H9 (cell line): ENCODE results near the gene FHIT. TPM values are rescaled to one million over a fixed set of nuclear protein-coding genes. Genes with fewer than 3 reads are reported as not detected.

ENCODE experiments used
- DNase-seq: peaks from one replicate; pipeline ENCODE4 v3.0.0-alpha.2; 2017
- H2AFZ ChIP-seq: one replicate; pipeline ENCODE4 v1.6.1; 2013; ENCODE audit warnings: mild to moderate bottlenecking, low read length, control low read depth, moderate library complexity
- H2AK5ac ChIP-seq: 2 replicates; pipeline ENCODE4 v1.6.1; 2013; ENCODE audit warnings: low read length, control low read depth, mixed read lengths; ENCODE audit not compliant: insufficient read length
- H2BK120ac ChIP-seq: one replicate; pipeline ENCODE4 v1.6.1; 2013; ENCODE audit warnings: low read depth, mild to moderate bottlenecking, low read length, control low read depth, inconsistent platforms; ENCODE audit not compliant: poor library complexity, severe bottlenecking
- H2BK12ac ChIP-seq: 2 replicates; pipeline ENCODE4 v1.6.1; 2013; ENCODE audit warnings: low read length, control low read depth, mixed read lengths, low read depth; ENCODE audit not compliant: insufficient read length
- H2BK15ac ChIP-seq: 2 replicates; pipeline ENCODE4 v1.6.1; 2013; ENCODE audit warnings: low read depth, low read length, control low read depth
- H2BK20ac ChIP-seq: one replicate; pipeline ENCODE4 v1.6.1; 2013; ENCODE audit warnings: low read depth, mild to moderate bottlenecking, low read length, control low read depth, inconsistent platforms; ENCODE audit not compliant: poor library complexity, severe bottlenecking
- H2BK5ac ChIP-seq: 2 replicates; pipeline ENCODE4 v1.6.1; 2013; ENCODE audit warnings: low read length, control low read depth, mixed read lengths; ENCODE audit not compliant: insufficient read length
- H3K14ac ChIP-seq: 2 replicates; pipeline ENCODE4 v1.6.1; 2013; ENCODE audit warnings: low read length, control low read depth; ENCODE audit not compliant: insufficient read depth
- H3K18ac ChIP-seq: 2 replicates; pipeline ENCODE4 v1.6.1; 2013; ENCODE audit warnings: low read depth, mild to moderate bottlenecking, mixed read lengths, low read length, control low read depth; ENCODE audit not compliant: insufficient read length
- H3K23ac ChIP-seq: 2 replicates; pipeline ENCODE4 v1.6.1; 2013; ENCODE audit warnings: low read length, control low read depth, mixed read lengths, low read depth; ENCODE audit not compliant: insufficient read length
- H3K23me2 ChIP-seq: 2 replicates; pipeline ENCODE4 v1.6.1; 2013; ENCODE audit warnings: low read depth, mild to moderate bottlenecking, mixed read lengths, low read length, control low read depth; ENCODE audit not compliant: insufficient read length, poor library complexity, severe bottlenecking
- H3K27ac ChIP-seq: 2 replicates; pipeline ENCODE4 v1.5.1; 2013; ENCODE audit warnings: low read length, control low read depth, mixed read lengths, low read depth; ENCODE audit not compliant: insufficient read length
- H3K27me3 ChIP-seq: 2 replicates; pipeline ENCODE4 v1.6.1; 2013; ENCODE audit warnings: low read length, control low read depth, inconsistent platforms; ENCODE audit not compliant: insufficient read depth
- H3K4ac ChIP-seq: 2 replicates; pipeline ENCODE4 v1.6.1; 2013; ENCODE audit warnings: low read depth, mild to moderate bottlenecking, control low read depth, inconsistent platforms, low read length, moderate library complexity
- H3K4me1 ChIP-seq: 2 replicates; pipeline ENCODE4 v1.6.1; 2013; ENCODE audit warnings: low read length, control low read depth, inconsistent platforms; ENCODE audit not compliant: insufficient read depth
- H3K4me2 ChIP-seq: 2 replicates; pipeline ENCODE4 v1.6.1; 2013; ENCODE audit warnings: low read length, control low read depth, mixed read lengths; ENCODE audit not compliant: insufficient read length, insufficient read depth
- H3K56ac ChIP-seq: 2 replicates; pipeline ENCODE4 v1.6.1; 2013; ENCODE audit warnings: low read depth, mild to moderate bottlenecking, mixed read lengths, low read length, control low read depth; ENCODE audit not compliant: insufficient read length
- H3K79me1 ChIP-seq: 2 replicates; pipeline ENCODE4 v1.6.1; 2013; ENCODE audit warnings: low read depth, mild to moderate bottlenecking, moderate library complexity, low read length, control low read depth, inconsistent platforms; ENCODE audit not compliant: insufficient read depth, poor library complexity, severe bottlenecking
- H3K79me2 ChIP-seq: 2 replicates; pipeline ENCODE4 v1.6.1; 2013; ENCODE audit warnings: low read length, control low read depth, inconsistent platforms; ENCODE audit not compliant: insufficient read depth
- H3K9ac ChIP-seq: 2 replicates; pipeline ENCODE4 v1.6.1; 2013; ENCODE audit warnings: low read length, control low read depth, mixed read lengths; ENCODE audit not compliant: insufficient read length; ENCODE audit errors: extremely low read depth
- H3K9me3 ChIP-seq: one replicate; pipeline ENCODE4 v1.6.1; 2013; ENCODE audit warnings: low read depth, low read length, inconsistent platforms; ENCODE audit not compliant: control insufficient read depth
- H3T11ph ChIP-seq: one replicate; pipeline ENCODE4 v1.6.1; 2013; ENCODE audit warnings: mild to moderate bottlenecking, low read length, control low read depth, inconsistent platforms
- H4K20me1 ChIP-seq: one replicate; pipeline ENCODE4 v1.6.1; 2013; ENCODE audit not compliant: control insufficient read depth, insufficient read length, insufficient read depth
- H4K5ac ChIP-seq: 2 replicates; pipeline ENCODE4 v1.6.1; 2013; ENCODE audit warnings: low read depth, mild to moderate bottlenecking, mixed read lengths, low read length, control low read depth; ENCODE audit not compliant: insufficient read length
- H4K8ac ChIP-seq: replicated peaks from 2 replicates; pipeline ENCODE4 v1.6.1; 2013; ENCODE audit warnings: low read length, control low read depth, mixed read lengths, low read depth; ENCODE audit not compliant: insufficient read length
- H4K91ac ChIP-seq: 2 replicates; pipeline ENCODE4 v1.6.1; 2013; ENCODE audit warnings: low read depth, mild to moderate bottlenecking, moderate library complexity, mixed read lengths, low read length, control low read depth; ENCODE audit not compliant: insufficient read length
- H3K27ac Mint-ChIP-seq, 3 experiments: 2 replicates in 2 of 3; 3 replicates in 1 of 3; pipeline ENCODE4 v1.8.0; 2020 to 2021; ENCODE audit warnings: mixed read lengths in 3 of 3, mild to moderate bottlenecking in 1 of 3, moderate library complexity in 1 of 3
- H3K27me3 Mint-ChIP-seq: 2 replicates; pipeline ENCODE4 v1.8.0; 2021; ENCODE audit warnings: low read depth, mild to moderate bottlenecking, moderate library complexity, mixed read lengths
- H3K36me3 Mint-ChIP-seq, 3 experiments: 2 replicates in 2 of 3; 3 replicates in 1 of 3; pipeline ENCODE4 v1.8.0; 2020 to 2021; ENCODE audit warnings: low read depth in 3 of 3, mixed read lengths in 3 of 3; ENCODE audit not compliant: insufficient read depth in 1 of 3
- H3K4me1 Mint-ChIP-seq, 2 experiments: 2 replicates each; pipeline ENCODE4 v1.8.0; 2020; ENCODE audit warnings: mixed read lengths in 2 of 2
- H3K4me3 Mint-ChIP-seq, 2 experiments: 2 replicates in 1 of 2; 3 replicates in 1 of 2; pipeline ENCODE4 v1.8.0; 2020 to 2021; ENCODE audit warnings: mild to moderate bottlenecking in 2 of 2, mixed read lengths in 2 of 2, moderate library complexity in 1 of 2
- H3K9me3 Mint-ChIP-seq, 2 experiments: 2 replicates in 1 of 2; 3 replicates in 1 of 2; pipeline ENCODE4 v1.8.0; 2020; ENCODE audit warnings: mild to moderate bottlenecking in 2 of 2, mixed read lengths in 2 of 2, moderate library complexity in 1 of 2
- WGBS: extraction: QIAGEN DNeasy Blood & Tissue Kit; methylation state at CpG from one replicate; pipeline ENCODE4 v1.1.7; 2013; ENCODE audit warnings: missing lambda C conversion rate, low lambda C conversion rate, mixed read lengths; ENCODE audit not compliant: insufficient read length; ENCODE audit errors: extremely low coverage; 5-methylcytosine and 5-hydroxymethylcytosine counted together
- total RNA-seq: library from RNA; stranded (reverse); gene quantifications from 2 replicates; pipeline ENCODE4 v1.2.1, GENCODE V29; 2021
- TF ChIP-seq, protein P1 (sequence below): fragments of 200-600 bp; sonication (generic); conservative IDR thresholded peaks from 3 replicates; pipeline ENCODE4 v1.8.0; 2021; ENCODE audit warnings: antibody characterized with exemption, mild to moderate bottlenecking

The FHIT gene
- total RNA-seq, 1 experiment from 2014 or later = 3.0 TPM

DNA sequence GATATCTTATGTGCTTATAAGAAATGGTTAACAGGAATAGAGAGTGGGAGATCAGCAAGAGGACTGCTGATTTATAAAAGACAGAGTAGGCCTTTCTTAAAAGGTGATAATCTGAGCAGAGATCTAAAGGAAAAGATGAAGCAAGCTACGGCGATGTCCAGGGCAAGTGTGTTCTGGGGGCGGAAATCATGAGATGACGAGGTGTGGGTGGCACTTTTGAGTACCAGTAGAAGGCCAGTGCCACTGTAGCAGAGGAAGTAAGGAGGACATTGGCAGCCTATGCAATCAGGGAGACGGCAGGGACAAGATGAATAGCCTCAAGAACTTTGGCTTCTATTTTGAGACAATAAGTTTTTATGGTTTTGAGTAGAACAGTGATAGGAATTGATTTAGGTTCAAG, 492.4 kb downstream of the FHIT start:
- no peak overlapping the region for H3K27ac Mint-ChIP-seq
- Histone ChIP-seq H4K8ac (no peak overlapping the region), H2BK5ac (no peak overlapping the region), H4K5ac (no peak overlapping the region), H3K56ac (no peak overlapping the region), H3K9ac (no peak overlapping the region), H3K23me2 (no peaks in the 10 kb centered on the region), H3K79me1 (no peaks in the 10 kb centered on the region), H3K18ac (no peak overlapping the region), H3K4ac (no peak overlapping the region), H3K4me1 (peaks cover 6% of the 10 kb centered on the region; the same call in 1 of the 2 replicates), H2BK120ac (no peak overlapping the region), H3K4me2 (no peak overlapping the region), H3K23ac (no peak overlapping the region), H3K27me3 (no peaks in the 10 kb centered on the region), H3K27ac (no peak overlapping the region), H3K79me2 (no peaks in the 10 kb centered on the region), H4K20me1 (no peaks in the 10 kb centered on the region), H4K91ac (no peak overlapping the region), H3K9me3 (no peaks in the 10 kb centered on the region), H3T11ph (no peak overlapping the region), H3K14ac (no peak overlapping the region), H2BK20ac (no peak overlapping the region), H2BK15ac (no peak overlapping the region), H2AK5ac (no peak overlapping the region), H2AFZ (no peak overlapping the region), H2BK12ac (no peak overlapping the region)
- TF ChIP-seq, protein P1, sequence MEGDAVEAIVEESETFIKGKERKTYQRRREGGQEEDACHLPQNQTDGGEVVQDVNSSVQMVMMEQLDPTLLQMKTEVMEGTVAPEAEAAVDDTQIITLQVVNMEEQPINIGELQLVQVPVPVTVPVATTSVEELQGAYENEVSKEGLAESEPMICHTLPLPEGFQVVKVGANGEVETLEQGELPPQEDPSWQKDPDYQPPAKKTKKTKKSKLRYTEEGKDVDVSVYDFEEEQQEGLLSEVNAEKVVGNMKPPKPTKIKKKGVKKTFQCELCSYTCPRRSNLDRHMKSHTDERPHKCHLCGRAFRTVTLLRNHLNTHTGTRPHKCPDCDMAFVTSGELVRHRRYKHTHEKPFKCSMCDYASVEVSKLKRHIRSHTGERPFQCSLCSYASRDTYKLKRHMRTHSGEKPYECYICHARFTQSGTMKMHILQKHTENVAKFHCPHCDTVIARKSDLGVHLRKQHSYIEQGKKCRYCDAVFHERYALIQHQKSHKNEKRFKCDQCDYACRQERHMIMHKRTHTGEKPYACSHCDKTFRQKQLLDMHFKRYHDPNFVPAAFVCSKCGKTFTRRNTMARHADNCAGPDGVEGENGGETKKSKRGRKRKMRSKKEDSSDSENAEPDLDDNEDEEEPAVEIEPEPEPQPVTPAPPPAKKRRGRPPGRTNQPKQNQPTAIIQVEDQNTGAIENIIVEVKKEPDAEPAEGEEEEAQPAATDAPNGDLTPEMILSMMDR = no peak
- H3K4me3 Mint-ChIP-seq = no peak overlapping the region
- H3K36me3 Mint-ChIP-seq = peaks cover 11 to 14% (median 12%) of the 10 kb centered on the region in 3 experiments; a peak in 6 of 7 replicates
- DNase-seq = no peak
- H3K27me3 Mint-ChIP-seq = no peaks in the 10 kb centered on the region
- peaks cover 3 to 6% of the 10 kb centered on the region in 2 experiments; a peak in 3 of 5 replicates for H3K9me3 Mint-ChIP-seq
- WGBS = no CpG with 5 or more reads among the region's 5 CpGs
- H3K4me1 Mint-ChIP-seq = peaks cover 25 to 29% of the 10 kb centered on the region in 2 experiments
